CD4-positive, alpha-beta T cell treated with Interferon gamma for 1 hour (primary cell): Measurements from ENCODE around the gene STARD10.
"Not testable (repeated sequence)": the region's sequence is repeated elsewhere in the genome, so short reads cannot be mapped to it uniquely, and the experiment has no call there.

Experiments
- DNase-seq: peaks from one replicate; pipeline ENCODE4 v3.0.0-alpha.2; 2020

The STARD10 gene

GRCh38 chr11:72807021-72807693 is 13.3 kb upstream of the STARD10 start:
- no peak for DNase-seq

GRCh38 chr11:72806378-72806777 is 12.5 kb upstream of the STARD10 start:
- not testable (repeated sequence) for DNase-seq

GRCh38 chr11:72805216-72805615 is 11.4 kb upstream of the STARD10 start:
- DNase-seq = no peak

- no peak for DNase-seq
Observed at GRCh38 chr11:72802822-72803221, 9.0 kb upstream of the STARD10 start.

- no peak for DNase-seq
Observed at GRCh38 chr11:72799441-72799840, 5.6 kb upstream of the STARD10 start.

- DNase-seq = no peak
Observed at GRCh38 chr11:72798361-72798760, 4.5 kb upstream of the STARD10 start.

GRCh38 chr11:72793076-72793424 is 797 bp downstream of the STARD10 start:
- no peak for DNase-seq

GRCh38 chr11:72792437-72793021 is 1.3 kb downstream of the STARD10 start:
- no peak for DNase-seq

- not testable (repeated sequence) for DNase-seq
Observed at GRCh38 chr11:72791228-72791627, 2.6 kb downstream of the STARD10 start.

- DNase-seq = no peak
Observed at GRCh38 chr11:72789493-72790131, 4.2 kb downstream of the STARD10 start.

GRCh38 chr11:72788241-72788640 is 5.6 kb downstream of the STARD10 start:
- no peak for DNase-seq

- DNase-seq = no peak
Observed at GRCh38 chr11:72787216-72788104, 6.4 kb downstream of the STARD10 start.

GRCh38 chr11:72786305-72787215 is 7.3 kb downstream of the STARD10 start:
- no peak for DNase-seq

- no peak for DNase-seq
Observed at GRCh38 chr11:72784662-72785061, 9.2 kb downstream of the STARD10 start.

GRCh38 chr11:72783144-72783905 is 10.5 kb downstream of the STARD10 start:
- no peak for DNase-seq

GRCh38 chr11:72782081-72782920 is 11.5 kb downstream of the STARD10 start:
- no peak for DNase-seq

- DNase-seq = peak; percentile 69
Observed at GRCh38 chr11:72781313-72782080, 12.3 kb downstream of the STARD10 start.

- DNase-seq = no peak
Observed at GRCh38 chr11:72781063-72781312, 12.9 kb downstream of the STARD10 start.

- no peak for DNase-seq
Observed at GRCh38 chr11:72780296-72781062, 13.4 kb downstream of the STARD10 start.
